Kidney glomerular epithelial cell (primary cell): ENCODE results near the gene RARB.

Experiments used
- DNase-seq: peaks from one replicate; lab custom pipeline; 2025; lab: John Stamatoyannopoulos, UW

Gene RARB

GRCh38 chr3:25423780-25424588, 4.1 kb upstream of the RARB start:
- peak; percentile 36 for DNase-seq

- no peak for DNase-seq
Observed at GRCh38 chr3:25424614-25425013, 3.4 kb upstream of the RARB start.

GRCh38 chr3:25426408-25426807, 1.7 kb upstream of the RARB start:
- no peak for DNase-seq

- DNase-seq, result no peak
Observed at GRCh38 chr3:25427155-25427554, 908 bp upstream of the RARB start.

- DNase-seq, result no peak
Observed at GRCh38 chr3:25427563-25427941, 511 bp upstream of the RARB start.

GRCh38 chr3:25428789-25429335, 799 bp downstream of the RARB start:
- no peak for DNase-seq

- DNase-seq, result no peak
Observed at GRCh38 chr3:25429361-25430286, 1.6 kb downstream of the RARB start.

- DNase-seq, result no peak
Observed at GRCh38 chr3:25430287-25430934, 2.3 kb downstream of the RARB start.

GRCh38 chr3:25430935-25431770, 3.1 kb downstream of the RARB start:
- no peak for DNase-seq

- DNase-seq, result no peak
Observed at GRCh38 chr3:25432176-25432720, 4.2 kb downstream of the RARB start.

- no peak for DNase-seq
Observed at GRCh38 chr3:25433106-25433505, 5.0 kb downstream of the RARB start.

- DNase-seq, result no peak
Observed at GRCh38 chr3:25433868-25434267, 5.8 kb downstream of the RARB start.

- DNase-seq, result no peak
Observed at GRCh38 chr3:25437953-25438352, 9.9 kb downstream of the RARB start.

GRCh38 chr3:25438791-25439555, 10.9 kb downstream of the RARB start:
- peak; percentile 14 for DNase-seq

GRCh38 chr3:25441234-25441856, 13.3 kb downstream of the RARB start:
- no peak for DNase-seq

- DNase-seq, result no peak
Observed at GRCh38 chr3:25442486-25442885, 14.4 kb downstream of the RARB start.

- DNase-seq, result no peak
Observed at GRCh38 chr3:25444273-25444672, 16.2 kb downstream of the RARB start.

GRCh38 chr3:25445731-25446130, 17.7 kb downstream of the RARB start:
- no peak for DNase-seq

- no peak for DNase-seq
Observed at GRCh38 chr3:25447285-25447684, 19.2 kb downstream of the RARB start.

- no peak for DNase-seq
Observed at GRCh38 chr3:25447925-25448324, 19.9 kb downstream of the RARB start.
